ENCODE measurements around the gene FAM111B.
"Not testable (repeated sequence)": the region's sequence is repeated elsewhere in the genome, so short reads cannot be mapped to it uniquely, and the experiment has no call there.

The FAM111B gene, protein sequence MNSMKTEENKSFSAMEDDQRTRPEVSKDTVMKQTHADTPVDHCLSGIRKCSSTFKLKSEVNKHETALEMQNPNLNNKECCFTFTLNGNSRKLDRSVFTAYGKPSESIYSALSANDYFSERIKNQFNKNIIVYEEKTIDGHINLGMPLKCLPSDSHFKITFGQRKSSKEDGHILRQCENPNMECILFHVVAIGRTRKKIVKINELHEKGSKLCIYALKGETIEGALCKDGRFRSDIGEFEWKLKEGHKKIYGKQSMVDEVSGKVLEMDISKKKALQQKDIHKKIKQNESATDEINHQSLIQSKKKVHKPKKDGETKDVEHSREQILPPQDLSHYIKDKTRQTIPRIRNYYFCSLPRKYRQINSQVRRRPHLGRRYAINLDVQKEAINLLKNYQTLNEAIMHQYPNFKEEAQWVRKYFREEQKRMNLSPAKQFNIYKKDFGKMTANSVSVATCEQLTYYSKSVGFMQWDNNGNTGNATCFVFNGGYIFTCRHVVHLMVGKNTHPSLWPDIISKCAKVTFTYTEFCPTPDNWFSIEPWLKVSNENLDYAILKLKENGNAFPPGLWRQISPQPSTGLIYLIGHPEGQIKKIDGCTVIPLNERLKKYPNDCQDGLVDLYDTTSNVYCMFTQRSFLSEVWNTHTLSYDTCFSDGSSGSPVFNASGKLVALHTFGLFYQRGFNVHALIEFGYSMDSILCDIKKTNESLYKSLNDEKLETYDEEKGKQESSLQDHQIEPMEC

DNA sequence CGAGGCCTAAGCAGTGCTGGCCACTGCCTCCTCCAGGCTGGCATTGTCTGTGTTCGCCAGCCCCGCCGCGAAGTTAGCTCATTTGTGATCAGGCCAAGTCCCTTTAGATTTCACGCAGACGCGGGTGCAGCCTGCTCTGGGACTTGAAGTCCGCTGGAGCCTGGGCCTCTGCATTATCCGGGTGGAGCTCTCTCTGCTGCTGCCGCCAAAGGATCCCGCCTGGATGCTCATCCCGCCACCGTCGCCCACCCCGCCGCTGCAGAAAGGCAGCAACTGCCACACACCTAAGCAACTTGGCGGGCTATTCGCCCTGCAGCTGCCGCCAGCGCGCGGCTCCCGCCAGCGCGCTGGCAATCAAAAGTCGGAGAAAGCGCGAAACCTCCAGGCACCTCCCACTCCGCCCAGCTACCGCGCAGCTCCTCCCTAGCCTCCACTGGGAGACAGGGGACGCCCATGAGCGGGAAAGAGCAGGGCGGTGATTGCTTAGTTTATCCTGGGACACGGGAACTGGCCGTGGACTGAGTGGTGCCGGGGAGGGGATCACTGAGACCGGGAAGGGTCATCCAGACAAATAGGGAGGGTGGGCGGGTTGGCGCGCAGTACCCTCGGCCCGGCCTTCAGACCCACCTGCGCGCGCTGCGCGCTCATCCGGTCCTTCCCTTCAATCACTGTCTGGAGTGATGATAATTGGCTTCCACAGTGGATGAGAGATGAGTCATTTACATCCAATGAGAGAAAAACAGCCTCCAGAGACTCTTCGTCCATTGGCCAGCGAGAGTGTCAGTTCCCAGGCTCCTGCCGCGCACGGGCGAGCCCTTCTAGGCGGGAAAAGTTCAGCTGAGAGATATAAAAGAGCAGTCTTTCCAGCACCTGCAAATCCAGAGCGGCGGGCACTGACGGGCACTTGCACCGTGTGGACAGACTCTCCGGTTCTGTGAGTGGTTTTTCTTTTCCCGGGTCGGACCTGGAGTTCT, at the start of gene FAM111B:
Gene FAM111B, plus strand, starts transcription at position 875 of the 974 bp plus-strand sequence. CDS start 2,389 bp downstream, outside the sequence.
- peak; percentile 11 to 12 for DNase-seq (ENCODE audit: low read depth in 2 of 2)

DNA sequence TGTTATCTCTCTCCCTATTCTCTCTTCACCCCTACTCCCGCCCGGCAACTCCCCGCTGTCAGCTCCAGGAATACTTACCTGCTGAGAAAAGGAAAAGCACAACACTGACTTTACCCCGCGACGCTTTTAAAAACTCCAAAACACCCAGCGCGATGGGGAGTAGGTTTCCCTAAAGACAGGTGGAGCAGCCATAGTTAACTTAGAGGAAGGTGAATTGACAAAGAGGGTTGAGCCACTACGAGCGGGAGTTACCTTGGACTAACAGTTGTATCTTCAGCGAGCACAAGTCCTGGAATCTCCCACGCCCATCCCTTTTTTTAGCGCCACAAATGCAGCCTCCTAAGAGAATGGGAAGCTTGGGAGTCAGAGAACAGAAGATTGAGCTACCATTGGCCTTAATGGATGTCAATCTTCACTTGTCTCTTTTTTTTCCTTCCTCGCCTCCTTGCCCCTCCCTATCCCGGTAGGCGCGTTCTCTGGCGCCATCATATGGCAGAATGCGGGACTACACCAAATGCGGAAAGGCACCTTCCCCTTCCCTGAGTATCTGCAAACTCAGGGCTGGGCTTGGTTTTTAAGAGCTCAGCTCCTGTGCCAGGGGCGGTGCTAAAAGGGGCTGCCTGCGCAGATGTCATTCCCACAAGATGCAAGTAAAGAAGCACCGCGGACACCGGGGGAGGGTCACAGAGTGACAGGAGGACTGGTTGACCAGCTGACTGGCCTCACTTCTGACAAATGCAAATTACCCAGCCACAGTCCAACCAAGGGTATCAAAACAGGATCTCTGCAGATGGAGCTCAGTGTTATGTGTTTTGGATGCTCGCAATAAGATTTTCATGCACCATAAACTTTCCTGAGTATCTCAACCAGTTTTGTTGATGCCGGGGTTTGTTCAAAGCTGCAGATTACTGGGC, 48.7 kb upstream of the FAM111B start:
- DNase-seq (ENCODE audit: low read depth in 2 of 2): peak; percentile 35 to 43

DNA sequence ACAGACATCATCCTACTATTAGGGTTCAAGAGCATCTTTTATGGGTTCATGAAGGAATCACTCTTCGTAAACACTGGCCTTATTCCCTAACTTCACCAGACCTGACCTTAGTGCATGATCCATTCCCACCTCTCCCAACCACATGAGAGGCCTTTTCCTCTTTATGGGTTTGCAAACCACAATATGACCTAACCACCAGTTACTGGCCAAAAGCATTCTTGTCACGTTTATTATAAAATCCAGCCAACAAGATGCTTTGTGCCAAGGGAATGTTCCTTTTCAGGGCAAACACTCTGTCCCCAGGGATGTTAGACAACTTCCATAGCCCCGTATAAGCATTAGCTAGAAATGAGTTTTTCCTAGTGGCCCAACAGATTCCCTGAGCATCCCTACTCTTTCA, 46.9 kb upstream of the FAM111B start:
- not testable (repeated sequence) for DNase-seq (ENCODE audit: low read depth in 2 of 2)

DNA sequence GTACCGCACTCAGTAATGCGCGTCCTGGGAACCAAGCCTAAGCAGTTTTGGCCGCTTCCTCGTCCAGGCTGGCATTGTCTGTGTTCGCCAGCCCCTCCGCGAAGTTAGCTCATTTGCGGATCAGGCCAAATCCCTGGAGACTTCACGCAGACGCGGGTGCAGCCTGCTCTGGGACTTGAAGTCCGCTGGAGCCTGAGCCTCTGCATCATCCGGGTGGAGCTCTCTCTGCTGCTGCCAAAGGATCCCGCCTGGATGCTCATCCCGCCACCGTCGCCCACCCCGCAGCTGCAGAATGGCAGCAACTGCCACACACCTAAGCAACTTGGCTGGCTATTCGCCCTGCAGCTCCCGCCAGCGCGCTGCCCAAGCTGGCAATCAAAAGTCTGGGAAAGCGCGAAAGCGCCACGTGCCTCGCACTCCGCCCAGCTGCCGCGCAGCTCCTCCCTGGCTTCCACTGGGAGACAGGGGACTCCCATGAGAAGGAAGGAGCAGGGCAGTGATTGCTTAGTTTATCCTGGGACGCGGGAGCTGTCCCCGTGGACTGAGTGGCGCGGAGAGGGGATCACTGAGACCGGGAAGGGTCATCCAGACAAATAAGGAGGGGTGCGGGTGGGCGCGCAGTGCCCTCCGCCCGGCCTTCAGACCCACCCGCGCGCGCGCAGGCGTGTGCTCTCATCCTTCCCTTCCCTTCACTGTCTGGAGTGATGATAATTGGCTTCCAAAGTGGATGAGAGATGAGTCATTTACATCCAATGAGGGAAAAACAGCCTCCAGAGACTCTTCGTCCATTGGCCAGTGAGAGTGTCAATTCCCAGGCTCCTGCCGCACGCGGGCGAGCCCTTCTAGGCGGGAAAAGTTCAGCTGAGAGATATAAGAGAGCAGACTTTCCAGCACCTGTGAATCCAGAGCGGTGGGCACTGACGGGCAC, 44.2 kb upstream of the FAM111B start:
- no peak for DNase-seq (ENCODE audit: low read depth in 2 of 2)

DNA sequence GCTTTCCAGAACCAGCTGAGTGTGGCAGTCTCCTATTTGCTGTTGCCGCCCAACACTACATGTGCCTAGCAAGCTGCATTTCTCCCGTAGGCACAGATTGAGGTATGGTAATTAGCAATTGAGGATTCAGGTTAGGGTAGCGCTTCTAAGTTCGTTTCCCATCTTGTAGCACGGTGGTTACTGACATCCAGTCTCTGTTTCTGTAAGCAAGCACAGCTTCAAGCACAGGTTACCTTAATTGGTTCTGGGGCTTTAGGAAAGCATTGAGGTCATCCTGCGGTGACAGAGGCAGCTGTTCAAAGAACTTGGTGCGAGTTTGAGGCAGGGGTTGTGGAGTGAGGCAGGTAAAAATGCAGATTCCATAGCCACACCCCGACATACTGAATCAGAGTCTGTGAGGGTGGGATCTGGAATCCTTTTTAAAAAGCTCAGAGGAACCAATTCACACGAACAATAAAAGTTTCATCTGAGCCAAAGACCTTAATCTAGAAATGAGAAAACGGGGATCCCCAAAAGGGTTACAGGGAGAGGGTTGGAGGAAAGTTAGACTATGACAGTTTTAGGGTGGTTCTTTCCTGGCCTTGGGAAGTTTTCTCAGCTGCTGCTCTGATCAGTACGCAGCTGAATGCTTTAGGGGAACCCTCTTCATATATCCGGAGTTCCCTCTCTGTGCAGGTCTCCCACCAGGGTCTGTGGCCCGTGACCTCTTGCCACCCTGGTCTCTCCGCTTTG, 42.9 kb upstream of the FAM111B start:
- not testable (repeated sequence) for DNase-seq (ENCODE audit: low read depth in 2 of 2)

DNA sequence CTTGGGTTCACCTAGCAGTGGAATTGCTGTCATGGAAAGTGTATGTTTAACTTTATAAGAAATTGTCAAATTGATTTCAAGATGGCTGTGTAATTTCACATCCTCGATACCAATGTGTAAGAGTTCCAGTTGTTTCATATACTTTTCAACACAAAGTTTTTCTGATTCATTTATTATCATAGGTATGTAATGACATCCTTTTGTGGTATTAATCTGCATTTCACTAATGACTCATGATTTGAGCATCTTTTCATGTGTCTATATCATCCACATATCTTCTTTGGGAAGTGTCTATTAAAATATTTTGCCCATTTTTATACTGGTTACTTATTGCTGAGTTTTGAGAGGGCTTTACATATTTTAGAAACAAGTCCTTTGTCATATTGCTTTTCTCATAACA, 38.0 kb upstream of the FAM111B start:
- no peak for DNase-seq (ENCODE audit: low read depth in 2 of 2)

DNA sequence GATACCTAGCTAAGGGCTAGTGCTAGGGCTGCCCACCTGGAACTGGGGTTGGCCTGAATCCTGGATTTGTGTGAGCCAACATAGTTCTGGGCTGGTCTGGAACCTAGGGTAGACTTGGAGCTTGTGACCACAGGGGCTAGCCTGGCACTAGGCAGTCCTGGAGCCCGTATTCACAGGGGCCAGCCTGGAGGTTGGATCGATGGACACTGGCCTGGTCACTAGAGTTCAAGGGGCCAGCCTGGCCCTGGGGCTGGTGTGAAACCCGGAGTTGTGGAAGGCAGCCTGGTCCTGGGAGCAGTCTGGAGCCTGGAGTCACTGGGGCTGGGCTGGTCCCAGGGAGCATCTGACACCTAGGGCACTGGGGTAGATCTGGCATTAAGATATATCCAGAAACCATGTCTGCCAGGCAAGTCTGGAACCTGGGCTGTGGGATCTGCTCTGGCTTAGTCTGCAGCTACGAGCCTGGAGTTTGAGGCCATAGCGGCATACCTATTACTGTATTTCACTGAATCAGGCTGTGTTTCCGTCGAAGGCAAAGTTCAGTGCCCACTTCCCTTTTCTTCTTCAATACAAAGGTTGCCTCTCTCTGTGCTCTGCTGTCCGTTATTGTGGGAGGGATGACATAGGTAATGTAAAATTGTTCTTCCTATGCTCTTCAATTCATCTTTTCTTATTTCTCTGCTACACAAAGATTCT, 30.0 kb upstream of the FAM111B start:
- no peak for DNase-seq (ENCODE audit: low read depth in 2 of 2)

DNA sequence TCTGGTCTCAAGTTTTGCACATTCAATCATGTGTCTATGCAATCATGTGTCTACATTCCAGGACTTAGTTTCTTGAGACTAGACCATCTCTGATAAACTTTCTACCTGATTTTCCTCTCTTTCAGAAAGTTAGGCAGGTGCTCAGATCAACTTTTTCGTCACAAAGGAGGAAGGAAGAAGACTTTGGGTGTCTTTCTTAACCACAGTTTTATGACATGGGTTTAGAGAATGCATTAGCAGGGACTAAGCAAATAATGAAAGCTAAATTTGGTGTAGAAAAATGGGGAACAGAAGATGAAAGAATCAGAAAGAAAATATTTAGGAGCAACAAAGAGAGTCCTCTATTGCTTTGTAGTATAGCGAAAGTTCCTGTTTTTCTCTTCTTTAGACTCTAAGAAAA, 28.6 kb upstream of the FAM111B start:
- DNase-seq (ENCODE audit: low read depth in 2 of 2): no peak

DNA sequence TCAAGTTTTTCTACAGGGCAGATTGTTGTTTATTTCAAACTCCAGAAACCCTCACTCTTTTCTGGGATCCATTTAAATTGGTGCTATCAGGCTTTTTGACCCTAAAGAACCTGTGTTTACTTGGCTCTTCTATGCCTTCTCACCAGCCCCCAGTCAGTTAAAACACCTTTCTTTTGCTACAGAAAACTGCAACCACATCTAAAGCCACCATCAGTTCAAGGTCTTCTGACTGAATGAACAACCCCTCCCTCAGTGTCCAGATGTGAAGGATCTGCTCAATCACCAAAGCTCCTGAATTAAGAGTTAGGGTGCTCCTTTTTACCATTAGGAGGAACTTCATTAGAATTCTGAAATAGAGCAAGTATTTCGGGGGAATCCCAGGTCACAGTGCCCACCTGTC, 28.0 kb upstream of the FAM111B start:
- DNase-seq (ENCODE audit: low read depth in 2 of 2): no peak

DNA sequence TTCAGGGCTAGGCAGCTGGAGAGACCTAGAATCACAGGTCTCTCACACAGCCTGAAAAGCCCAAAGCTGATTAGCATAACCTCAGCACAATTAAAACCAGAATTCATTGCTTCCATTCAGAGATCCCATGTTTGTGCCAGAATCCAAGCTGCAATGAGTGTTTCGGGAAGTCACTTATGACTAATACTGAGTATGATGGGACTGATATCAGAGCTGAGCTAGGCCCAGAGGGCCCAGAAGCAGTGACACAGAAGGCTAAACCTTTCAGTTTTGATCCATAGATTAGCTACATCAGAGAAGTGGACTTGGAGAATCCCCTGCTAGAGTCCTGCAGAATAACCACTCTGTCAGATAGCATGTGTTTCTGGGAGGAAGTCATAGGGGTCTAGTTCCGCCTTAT, 26.6 kb upstream of the FAM111B start:
- not testable (repeated sequence) for DNase-seq (ENCODE audit: low read depth in 2 of 2)

DNA sequence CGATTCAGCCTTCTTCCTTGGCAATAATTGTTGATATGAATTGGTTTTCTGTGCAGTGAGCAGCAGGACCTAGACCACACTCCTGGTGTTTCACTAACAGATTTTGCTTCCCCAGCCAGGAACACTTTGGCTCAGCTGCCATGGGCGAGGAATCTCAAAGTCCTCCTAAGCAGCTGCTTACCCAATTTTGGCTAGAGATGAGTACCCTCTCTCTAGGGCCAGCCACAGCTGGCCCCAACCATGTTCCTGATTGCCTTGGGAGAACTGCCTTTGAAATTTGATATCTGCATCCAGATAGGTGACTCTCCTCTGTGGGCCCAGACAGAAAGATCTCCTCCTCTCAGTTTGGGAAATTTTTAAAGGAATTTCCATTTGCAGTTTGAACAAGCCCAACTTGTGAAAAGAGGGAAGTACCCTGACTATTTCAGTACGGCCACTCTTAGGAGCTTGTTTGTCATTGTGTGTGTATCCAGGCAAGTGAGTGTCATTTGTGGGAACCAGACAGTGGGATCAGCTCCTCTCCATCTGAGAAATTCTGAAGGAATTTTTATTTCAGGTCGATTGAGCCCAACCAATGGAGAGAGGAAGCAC, 25.5 kb upstream of the FAM111B start:
- DNase-seq (ENCODE audit: low read depth in 2 of 2): not testable (repeated sequence)

DNA sequence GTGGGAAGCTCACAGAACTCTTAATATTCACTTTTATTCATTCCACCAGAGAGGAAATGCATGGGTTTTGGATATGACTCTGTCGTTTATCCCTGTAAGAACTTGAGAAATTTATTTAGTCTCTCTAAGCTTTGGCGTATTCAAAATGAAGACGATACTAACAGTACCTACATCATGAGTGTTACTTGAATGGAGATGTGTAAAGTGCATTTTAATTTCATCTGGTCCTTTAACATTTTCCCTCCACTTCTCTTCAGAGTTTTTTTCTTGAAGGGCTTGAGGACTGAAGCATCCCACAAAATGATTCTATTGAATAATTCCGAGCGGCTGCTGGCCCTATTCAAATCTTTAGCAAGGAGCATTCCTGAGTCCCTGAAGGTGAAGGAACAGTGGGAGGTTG, 21.0 kb upstream of the FAM111B start, which contains the start of gene GLYATL1B:
Gene GLYATL1B, plus strand, starts transcription at position 301 of the 400 bp plus-strand sequence. Its CDS starts 0 bp downstream, at position 301.
- not testable (repeated sequence) for DNase-seq (ENCODE audit: low read depth in 2 of 2)

DNA sequence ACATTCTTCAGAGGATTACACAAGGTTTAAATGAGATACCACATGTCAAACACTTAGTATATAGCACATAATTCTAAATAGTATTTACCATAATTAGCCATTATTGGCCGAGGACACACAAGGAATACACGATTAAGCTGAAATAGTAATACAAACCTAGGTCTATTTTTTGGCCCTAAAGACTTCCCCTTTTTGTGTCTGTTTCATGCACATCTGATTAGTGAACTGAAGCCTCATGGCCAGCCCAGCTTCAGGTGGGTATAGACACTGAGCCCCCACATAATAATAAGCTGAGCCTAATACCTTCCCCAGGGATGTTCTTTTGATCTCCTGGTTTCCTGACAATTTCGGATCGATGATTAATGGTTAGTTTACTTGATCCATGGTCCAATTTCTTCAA, 18.9 kb upstream of the FAM111B start:
- no peak for DNase-seq (ENCODE audit: low read depth in 2 of 2)

DNA sequence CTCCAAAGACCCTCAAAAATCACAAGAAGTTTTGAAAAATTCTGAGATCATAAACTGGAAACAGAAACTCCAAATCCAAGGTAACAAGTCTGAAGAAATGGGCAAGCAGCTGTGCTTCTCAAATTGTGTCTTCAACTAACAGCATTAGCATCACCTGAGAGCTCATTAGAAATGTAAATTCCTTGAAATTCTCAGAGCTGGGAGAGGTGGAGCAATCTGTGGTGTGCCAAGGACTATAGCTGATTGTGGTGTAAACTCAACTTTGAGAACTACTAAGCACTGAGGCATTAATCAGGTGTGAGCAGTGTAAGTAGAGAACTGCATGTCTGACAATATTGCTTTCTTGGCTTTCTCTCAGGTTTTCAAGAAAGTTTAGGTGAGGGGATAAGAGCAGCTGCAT, 13.5 kb upstream of the FAM111B start:
- not testable (repeated sequence) for DNase-seq (ENCODE audit: low read depth in 2 of 2)

DNA sequence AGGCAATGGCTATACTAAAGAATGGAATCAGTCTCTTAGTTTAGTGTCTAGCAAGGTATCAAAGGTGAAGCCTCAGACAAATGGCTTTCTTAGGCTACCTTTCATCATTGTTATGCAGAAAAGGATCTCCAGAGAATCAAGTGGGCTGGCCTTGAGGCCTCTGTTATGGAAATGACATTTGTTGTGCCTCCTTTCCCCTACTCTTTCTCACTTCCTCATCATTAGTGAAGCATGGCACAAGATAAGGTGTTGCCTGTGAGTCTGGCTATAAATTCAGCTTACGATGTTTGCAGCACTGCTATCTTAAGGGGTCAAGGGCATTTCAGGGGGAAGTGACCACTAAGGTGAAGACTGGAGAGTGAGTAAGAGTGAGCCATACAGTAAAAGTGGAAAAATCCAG, 11.8 kb upstream of the FAM111B start:
- not testable (repeated sequence) for DNase-seq (ENCODE audit: low read depth in 2 of 2)

DNA sequence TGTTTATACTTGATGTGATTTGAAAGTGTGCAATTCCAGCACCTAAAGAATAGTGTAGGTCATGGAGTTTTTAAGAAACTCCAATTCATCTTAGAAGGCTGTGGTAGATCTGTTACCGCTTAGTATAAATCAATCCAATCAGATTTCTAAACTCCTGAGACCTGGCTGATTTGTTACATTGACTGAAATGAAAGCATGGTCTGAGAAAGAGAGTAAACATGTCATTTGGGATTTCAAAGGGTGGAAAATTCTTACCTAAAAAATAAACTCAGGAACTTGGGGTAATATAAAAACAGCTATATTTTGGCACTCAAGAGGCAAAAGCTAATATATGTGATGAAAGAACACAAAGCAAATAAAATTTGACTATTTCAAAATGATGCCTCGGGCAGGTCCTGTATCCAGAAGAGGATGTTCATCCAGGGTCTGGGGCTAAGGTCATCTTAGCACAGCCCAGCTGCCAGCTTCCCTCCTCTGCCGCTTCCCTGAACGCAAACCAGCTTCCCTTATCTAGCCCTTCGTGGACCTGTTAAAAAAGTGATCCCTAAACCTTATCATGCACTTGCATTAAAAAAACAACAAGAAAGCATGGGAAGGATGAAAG, 11.0 kb upstream of the FAM111B start:
- DNase-seq (ENCODE audit: low read depth in 2 of 2): not testable (repeated sequence)

DNA sequence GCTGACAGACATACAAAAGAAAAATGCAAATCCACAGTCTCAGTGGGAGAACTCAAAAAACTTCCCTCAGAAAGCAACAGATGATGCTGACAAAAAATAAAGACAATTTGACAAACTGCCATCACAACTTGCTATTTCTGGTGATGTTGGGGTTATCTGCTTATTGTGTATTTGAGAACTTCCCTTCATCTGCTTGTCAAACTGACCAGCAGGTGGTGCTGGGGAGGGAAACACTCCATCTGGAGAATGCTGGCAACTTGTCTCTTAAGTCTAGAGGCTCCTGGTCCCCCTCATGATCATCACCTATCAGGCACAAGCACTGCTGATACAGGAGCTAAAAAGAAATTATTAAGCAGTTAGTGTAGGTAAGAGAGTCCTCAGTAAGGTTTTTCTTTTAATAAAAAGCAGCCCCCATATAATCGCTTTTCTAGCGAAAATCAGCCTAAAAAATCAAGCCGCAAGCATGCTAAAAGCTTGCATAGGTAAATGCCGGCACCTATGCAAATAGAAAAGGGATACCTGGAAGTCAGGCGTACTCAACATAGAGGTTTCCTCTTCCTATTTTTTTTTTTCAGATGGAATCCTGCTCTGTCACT, 9.8 kb upstream of the FAM111B start:
- peak in 1 of 2 donors; percentile 30 for DNase-seq (ENCODE audit: low read depth in 2 of 2)
